Erythroblast (primary cell): ENCODE measurements around the gene RPS6KC1.

Source experiments
- GATA1 ChIP-seq: IDR thresholded peaks from 2 replicates; pipeline ENCODE4 v1.6.1; 2011; ENCODE audit warnings: low read depth, mild to moderate bottlenecking, control low read depth, low read length, moderate library complexity
- POLR2A ChIP-seq: IDR thresholded peaks from 2 replicates; pipeline ENCODE4 v1.6.1; 2011; ENCODE audit warnings: mild to moderate bottlenecking, low read length

DNA sequence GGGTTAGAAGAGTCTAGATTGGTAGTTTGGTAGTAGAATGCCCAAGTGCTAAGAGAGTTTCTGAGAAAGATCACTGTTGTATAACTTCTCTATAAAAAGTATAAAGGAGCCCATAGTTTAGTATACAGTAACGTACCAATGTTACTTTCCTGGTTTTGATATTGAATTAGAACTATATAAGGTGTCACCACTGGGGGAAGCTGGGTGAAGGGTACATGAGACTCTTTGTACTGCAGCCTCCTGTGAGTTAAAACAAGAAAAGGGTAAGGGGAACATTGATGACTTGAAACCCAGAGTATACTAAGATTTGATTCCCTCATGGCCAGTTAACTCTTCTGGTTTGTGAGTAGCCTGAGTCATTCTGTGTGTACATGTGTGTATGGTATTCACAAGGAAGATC lies 129.8 kb downstream of the RPS6KC1 start:
- TF ChIP-seq POLR2A: no peak
- TF ChIP-seq GATA1: no peak
